IPS DF 19.7 (cell line): ENCODE data around the gene TNFRSF11A.

Experiments
- DNase-seq: peaks from one replicate; pipeline ENCODE4 v3.0.0-alpha.2; 2013; ENCODE audit warnings: low read depth, low spot score

The TNFRSF11A gene

GRCh38 chr18:62324917-62325805 lies at the start of gene TNFRSF11A:
TSS of gene TNFRSF11A (plus strand) at chr18:62325310. CDS start at chr18:62325353, 43 bp downstream.
- DNase-seq: no peak

GRCh38 chr18:62277045-62277444 lies 48.1 kb upstream of the TNFRSF11A start:
- DNase-seq: no peak

- no peak for DNase-seq
Observed at GRCh38 chr18:62279561-62279960, 45.5 kb upstream of the TNFRSF11A start.

GRCh38 chr18:62280058-62280457 lies 45.1 kb upstream of the TNFRSF11A start:
- no peak for DNase-seq

GRCh38 chr18:62280786-62281185 lies 44.3 kb upstream of the TNFRSF11A start:
- DNase-seq: no peak

- no peak for DNase-seq
Observed at GRCh38 chr18:62281684-62282083, 43.4 kb upstream of the TNFRSF11A start.

GRCh38 chr18:62282188-62282629 lies 42.9 kb upstream of the TNFRSF11A start:
- no peak for DNase-seq

GRCh38 chr18:62284637-62285036 lies 40.5 kb upstream of the TNFRSF11A start:
- no peak for DNase-seq

- no peak for DNase-seq
Observed at GRCh38 chr18:62285281-62285680, 39.8 kb upstream of the TNFRSF11A start.

GRCh38 chr18:62287781-62288664 lies 37.1 kb upstream of the TNFRSF11A start:
- no peak for DNase-seq

GRCh38 chr18:62288665-62289008 lies 36.5 kb upstream of the TNFRSF11A start:
- no peak for DNase-seq

GRCh38 chr18:62289047-62289446 lies 36.1 kb upstream of the TNFRSF11A start:
- DNase-seq: no peak

GRCh38 chr18:62294073-62294472 lies 31.0 kb upstream of the TNFRSF11A start:
- no peak for DNase-seq

GRCh38 chr18:62300359-62300963 lies 24.6 kb upstream of the TNFRSF11A start:
- no peak for DNase-seq

GRCh38 chr18:62301322-62301721 lies 23.8 kb upstream of the TNFRSF11A start:
- no peak for DNase-seq

- no peak for DNase-seq
Observed at GRCh38 chr18:62312851-62313250, 12.3 kb upstream of the TNFRSF11A start.

GRCh38 chr18:62318228-62319180 lies 6.6 kb upstream of the TNFRSF11A start:
- DNase-seq: no peak

GRCh38 chr18:62321201-62321600 lies 3.9 kb upstream of the TNFRSF11A start:
- DNase-seq: no peak

GRCh38 chr18:62323483-62324180 lies 1.5 kb upstream of the TNFRSF11A start:
- no peak for DNase-seq

- DNase-seq: no peak
Observed at GRCh38 chr18:62324181-62324828, 805 bp upstream of the TNFRSF11A start.
